ENCODE measurements around the gene BTBD16.

BTBD16 gene

DNA sequence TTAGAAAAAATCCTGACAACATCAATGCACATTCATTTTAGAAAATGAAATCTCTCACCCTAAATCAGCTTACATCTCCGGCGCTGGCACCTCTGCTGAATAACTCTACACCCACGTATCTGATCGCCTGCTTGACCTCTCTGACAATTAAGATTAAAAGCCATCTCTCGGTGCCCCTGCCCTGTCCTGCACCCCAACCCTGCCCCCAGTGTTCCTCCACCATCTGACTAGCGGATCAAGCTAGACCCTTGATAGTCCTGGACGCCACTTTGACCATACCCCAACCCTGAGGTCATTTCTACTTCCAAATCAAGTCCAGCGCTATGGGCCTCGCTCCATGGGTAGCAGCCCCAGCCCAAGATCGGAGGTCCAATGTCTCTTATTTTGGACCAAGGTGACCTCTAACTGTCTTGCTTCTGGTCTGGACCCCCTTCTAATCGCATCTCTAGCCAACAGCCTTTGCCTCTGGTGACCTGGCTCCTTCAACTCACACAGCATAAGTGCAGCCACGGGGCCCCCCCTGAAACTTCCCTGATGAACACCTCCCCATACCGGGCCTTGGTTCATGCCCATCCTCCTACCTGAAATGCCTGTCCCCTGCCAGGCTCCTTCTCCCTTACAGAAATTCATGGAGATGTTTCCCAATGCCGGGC is 28.5 kb downstream of the BTBD16 start:
- no peak for DNase-seq (ENCODE audit: low spot score)
- H3K27ac Mint-ChIP-seq, result no peak overlapping the region
- H3K27me3 Mint-ChIP-seq (ENCODE audit: low read depth), result peaks cover 3% of the 10 kb centered on the region
- H3K4me1 Mint-ChIP-seq (ENCODE audit: low read depth), result peaks cover 10% of the 10 kb centered on the region
- H3K4me3 Mint-ChIP-seq, result no peak overlapping the region
- H3K9me3 Mint-ChIP-seq, result no peaks in the 10 kb centered on the region
- H3K36me3 Mint-ChIP-seq (ENCODE audit: low read depth), result no peaks in the 10 kb centered on the region

DNA sequence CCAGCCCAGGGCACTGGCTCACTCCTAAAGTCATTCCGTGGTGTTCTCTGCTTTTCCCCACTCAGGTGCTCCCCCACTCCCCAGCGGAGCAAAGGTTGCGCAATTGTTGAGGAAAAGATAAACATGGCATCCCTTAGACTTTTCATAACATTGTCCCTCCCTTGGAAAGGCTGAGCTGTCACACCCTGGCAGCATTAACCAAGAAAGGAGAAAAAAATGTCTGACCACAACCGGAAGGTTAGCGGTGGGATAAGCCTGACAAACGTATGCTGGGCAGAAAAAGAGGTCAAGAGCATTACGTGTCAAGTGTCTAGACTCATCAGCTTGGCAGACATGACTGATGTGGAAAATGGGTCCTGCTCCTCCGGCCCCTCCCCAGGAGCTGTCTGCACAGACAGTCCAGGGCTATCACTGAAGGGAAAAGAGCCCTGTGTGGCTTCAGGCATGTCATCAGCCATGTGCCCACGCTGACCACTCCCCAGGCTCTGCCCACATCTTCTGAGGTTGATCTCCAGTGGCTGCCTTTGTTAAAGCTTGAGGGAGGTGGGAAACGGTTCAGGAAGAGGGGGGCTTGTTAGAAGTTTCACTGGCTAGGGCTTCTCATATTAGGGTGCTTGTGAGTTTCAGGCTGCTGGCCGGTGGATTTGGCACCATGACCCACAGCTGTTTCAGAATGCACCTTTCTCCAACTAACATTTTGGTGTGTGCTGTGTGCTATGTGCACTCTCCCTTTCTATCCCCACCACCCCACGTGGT is 30.1 kb downstream of the BTBD16 start:
- DNase-seq (ENCODE audit: low spot score), result peak; percentile 6
- Mint-ChIP-seq H3K4me3 (no peak overlapping the region), H3K27ac (no peak overlapping the region), H3K36me3 (ENCODE audit: low read depth) (no peaks in the 10 kb centered on the region), H3K9me3 (no peaks in the 10 kb centered on the region), H3K4me1 (ENCODE audit: low read depth) (peaks cover 2% of the 10 kb centered on the region), H3K27me3 (ENCODE audit: low read depth) (peaks cover 3% of the 10 kb centered on the region)

DNA sequence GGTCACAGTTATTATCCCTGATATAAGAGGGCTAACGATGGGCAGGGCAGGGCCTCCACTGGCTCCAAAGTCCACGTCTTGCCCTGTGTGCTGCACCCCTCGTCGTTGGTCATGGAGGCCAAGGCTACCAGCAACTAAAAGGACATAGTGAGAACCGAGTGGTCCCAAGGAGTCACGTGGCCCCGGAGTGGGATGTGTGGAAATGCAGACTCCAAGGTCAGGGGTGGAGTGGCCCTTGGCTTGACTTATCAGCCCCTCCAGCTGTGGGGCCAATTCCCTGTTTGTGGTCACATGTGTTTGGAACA is 30.7 kb downstream of the BTBD16 start:
- peaks cover 2% of the 10 kb centered on the region for H3K4me1 Mint-ChIP-seq (ENCODE audit: low read depth)
- no peaks in the 10 kb centered on the region for H3K36me3 Mint-ChIP-seq (ENCODE audit: low read depth)
- H3K4me3 Mint-ChIP-seq, result no peak overlapping the region
- H3K27me3 Mint-ChIP-seq (ENCODE audit: low read depth), result no peaks in the 10 kb centered on the region
- no peaks in the 10 kb centered on the region for H3K9me3 Mint-ChIP-seq
- no peak overlapping the region for H3K27ac Mint-ChIP-seq
- no peak for DNase-seq (ENCODE audit: low spot score)

DNA sequence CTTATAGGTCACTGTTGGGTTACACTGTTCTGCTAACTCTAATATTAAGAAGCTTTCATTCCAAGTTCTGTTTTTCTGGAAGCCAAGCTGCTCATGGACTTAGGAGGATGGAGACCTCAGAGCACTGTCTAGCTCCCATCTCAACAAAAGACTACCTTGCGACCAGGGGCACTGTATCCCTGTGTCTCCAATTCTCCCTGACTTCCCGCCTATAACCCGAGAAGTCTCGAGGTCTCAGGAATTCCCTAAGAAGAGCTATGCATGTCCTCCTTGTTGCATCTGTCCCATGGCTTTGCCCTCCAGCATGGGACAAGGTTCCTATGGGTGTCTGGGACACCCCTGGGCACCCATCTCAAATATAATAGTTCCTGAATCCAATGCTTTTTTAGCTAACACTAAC is 31.2 kb downstream of the BTBD16 start:
- DNase-seq (ENCODE audit: low spot score), result no peak
- Mint-ChIP-seq H3K4me3 (no peak overlapping the region), H3K36me3 (ENCODE audit: low read depth) (no peaks in the 10 kb centered on the region), H3K9me3 (no peaks in the 10 kb centered on the region), H3K27me3 (ENCODE audit: low read depth) (no peaks in the 10 kb centered on the region), H3K4me1 (ENCODE audit: low read depth) (peaks cover 2% of the 10 kb centered on the region), H3K27ac (no peak overlapping the region)

DNA sequence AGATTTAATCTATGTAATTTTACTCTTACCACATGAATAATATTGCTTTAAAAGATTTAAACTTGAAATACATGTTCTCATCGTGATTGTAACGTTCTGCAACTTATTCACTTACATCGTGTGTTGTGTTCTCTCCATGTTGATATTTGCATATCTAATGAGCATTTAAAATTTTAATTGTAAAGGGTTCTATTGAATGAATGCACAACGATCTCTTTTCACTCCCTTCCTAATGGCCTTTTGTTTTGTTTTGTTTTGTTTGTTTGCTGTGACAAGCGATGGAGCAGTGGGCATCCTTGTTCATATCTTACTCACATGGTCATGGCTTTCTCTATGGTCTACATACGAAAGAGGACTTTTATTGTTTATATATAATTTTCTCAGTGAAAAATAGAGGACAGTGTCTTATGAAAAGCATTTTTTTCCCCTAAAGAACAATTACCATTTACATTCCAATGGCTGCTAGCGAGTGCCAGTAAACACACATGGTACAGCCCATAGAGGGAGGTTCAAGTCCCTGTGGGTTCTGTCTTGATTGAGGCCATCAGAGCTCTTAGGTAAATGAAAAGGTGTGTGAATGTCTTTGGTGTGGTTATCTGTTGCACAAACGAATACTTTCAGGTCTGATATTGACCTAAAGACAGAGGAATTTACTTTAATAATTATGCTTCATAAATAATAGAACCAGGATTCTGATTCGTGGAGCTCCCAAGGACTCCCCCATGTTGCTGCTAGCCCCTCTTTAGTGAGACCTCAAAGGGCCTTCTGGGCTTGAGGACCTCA is 32.4 kb downstream of the BTBD16 start:
- DNase-seq (ENCODE audit: low spot score), result no peak
- Mint-ChIP-seq H3K9me3 (no peaks in the 10 kb centered on the region), H3K4me1 (ENCODE audit: low read depth) (peaks cover 2% of the 10 kb centered on the region), H3K27me3 (ENCODE audit: low read depth) (no peaks in the 10 kb centered on the region), H3K27ac (no peak overlapping the region), H3K36me3 (ENCODE audit: low read depth) (no peaks in the 10 kb centered on the region), H3K4me3 (no peak overlapping the region)

DNA sequence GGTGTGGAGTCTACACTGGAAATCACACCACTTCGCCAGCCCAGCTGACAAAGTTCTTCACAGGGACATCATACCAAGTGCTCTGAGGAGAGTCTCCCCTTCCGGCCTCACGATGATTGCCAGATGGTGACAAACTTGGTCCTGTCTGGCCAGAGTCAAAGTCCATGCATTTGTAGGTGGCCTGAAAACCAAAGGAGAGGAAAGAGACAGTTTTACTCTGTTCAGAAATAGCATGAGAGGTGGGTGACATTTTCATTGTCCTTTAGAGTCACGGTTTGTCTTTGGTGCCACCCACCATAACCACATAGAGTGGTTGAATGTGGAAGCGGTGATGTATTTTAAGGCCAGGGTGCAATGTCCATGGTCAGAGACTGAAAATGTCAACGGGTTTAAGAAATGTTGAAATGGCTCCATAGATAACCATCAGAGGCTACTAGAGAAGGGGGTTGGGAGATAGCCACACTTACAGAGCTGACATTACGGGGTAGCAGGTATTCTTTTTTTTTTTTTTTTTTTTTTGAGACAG is 33.0 kb downstream of the BTBD16 start:
- DNase-seq (ENCODE audit: low spot score), result no peak
- H3K27ac Mint-ChIP-seq, result no peak overlapping the region
- no peak overlapping the region for H3K4me3 Mint-ChIP-seq
- no peaks in the 10 kb centered on the region for H3K27me3 Mint-ChIP-seq (ENCODE audit: low read depth)
- H3K4me1 Mint-ChIP-seq (ENCODE audit: low read depth), result no peaks in the 10 kb centered on the region
- H3K36me3 Mint-ChIP-seq (ENCODE audit: low read depth), result no peaks in the 10 kb centered on the region
- no peaks in the 10 kb centered on the region for H3K9me3 Mint-ChIP-seq

DNA sequence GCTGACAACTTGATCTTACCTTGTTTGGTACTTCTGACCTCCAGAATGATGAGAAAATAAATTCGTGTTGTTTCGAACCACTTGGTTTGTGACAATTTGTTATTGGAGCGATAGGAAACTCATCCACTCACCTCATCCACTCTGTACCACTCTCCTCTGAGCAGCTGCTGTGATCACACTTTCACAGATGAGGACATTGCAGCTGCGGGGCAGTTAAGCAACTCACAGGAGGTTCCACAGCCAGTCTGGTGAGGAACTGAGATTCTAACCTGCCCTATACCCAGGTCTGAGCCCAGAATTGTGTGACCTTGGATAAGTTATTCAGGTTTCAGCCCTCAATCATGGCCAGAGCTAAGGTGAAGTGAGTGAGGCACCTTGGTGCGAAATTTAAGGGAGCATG is 35.2 kb downstream of the BTBD16 start:
- no peaks in the 10 kb centered on the region for H3K36me3 Mint-ChIP-seq (ENCODE audit: low read depth)

DNA sequence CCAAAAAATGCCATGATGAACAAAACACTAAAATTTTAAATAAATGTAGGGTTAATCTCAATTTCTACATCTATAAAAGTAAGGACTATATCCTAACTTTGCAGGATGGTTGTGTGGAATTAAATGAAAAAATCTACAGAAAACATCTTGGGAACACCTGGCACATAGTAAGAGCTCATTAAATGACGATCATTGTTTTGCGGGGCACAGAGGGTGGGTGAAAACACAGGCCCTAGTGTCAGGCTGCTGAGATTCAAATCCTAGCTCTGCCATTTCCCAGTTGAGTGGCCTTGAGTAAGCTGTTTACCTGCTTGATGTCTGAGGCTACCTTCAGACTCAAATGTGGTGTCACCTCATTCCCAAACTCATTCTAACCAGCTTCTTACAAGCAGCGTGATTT is 35.6 kb downstream of the BTBD16 start:
- Mint-ChIP-seq H3K36me3 (ENCODE audit: low read depth) (no peaks in the 10 kb centered on the region), H3K4me3 (no peak overlapping the region), H3K9me3 (no peaks in the 10 kb centered on the region), H3K27ac (no peak overlapping the region), H3K4me1 (ENCODE audit: low read depth) (no peaks in the 10 kb centered on the region), H3K27me3 (ENCODE audit: low read depth) (peaks cover 9% of the 10 kb centered on the region)
- DNase-seq (ENCODE audit: low spot score), result no peak

More for the DNA sequence above, 35.2 kb downstream of the BTBD16 start:
- DNase-seq (ENCODE audit: low spot score), result no peak
- Mint-ChIP-seq H3K9me3 (no peaks in the 10 kb centered on the region), H3K4me1 (ENCODE audit: low read depth) (no peaks in the 10 kb centered on the region), H3K27ac (no peak overlapping the region), H3K27me3 (ENCODE audit: low read depth) (peaks cover 8% of the 10 kb centered on the region), H3K4me3 (no peak overlapping the region)

DNA sequence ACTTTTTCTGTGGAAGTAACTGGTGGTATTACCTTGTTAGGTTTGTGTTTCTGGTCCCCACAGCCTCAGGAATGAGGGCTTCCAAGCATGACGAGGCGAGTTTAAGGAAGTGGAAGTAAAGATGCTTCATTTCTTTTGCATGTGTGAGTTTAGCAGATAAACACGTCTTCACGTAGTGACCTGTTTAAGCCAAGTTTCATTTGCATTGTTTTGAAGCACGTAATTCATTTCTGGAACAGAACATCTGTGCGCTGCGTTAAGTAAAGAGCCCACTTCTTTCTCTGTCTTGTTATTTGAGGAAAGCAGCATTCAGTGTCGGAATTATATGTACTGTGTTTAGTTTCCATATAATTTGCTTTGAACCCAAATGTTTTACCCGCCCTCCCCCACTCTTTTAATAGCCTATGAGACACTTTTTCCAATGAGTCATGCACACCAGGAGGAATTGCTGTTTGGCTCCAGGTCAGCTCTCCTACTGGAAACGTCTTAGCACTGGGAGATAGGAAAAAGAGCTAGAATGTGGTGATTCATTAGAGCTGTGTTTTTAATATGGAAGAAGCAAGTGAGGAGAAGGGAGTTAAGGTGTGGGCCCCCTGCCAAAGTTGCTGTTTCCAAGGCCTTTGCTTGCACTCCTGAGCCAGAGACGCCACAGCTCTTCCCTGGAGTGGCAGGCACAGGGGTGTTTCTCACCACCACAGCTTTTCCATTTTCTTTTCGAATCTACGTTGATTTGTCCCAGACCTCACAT is 36.7 kb downstream of the BTBD16 start:
- H3K36me3 Mint-ChIP-seq (ENCODE audit: low read depth), result no peaks in the 10 kb centered on the region
- no peak overlapping the region for H3K27ac Mint-ChIP-seq
- no peak for DNase-seq (ENCODE audit: low spot score)
- H3K4me3 Mint-ChIP-seq, result no peak overlapping the region
- H3K4me1 Mint-ChIP-seq (ENCODE audit: low read depth), result no peaks in the 10 kb centered on the region
- H3K27me3 Mint-ChIP-seq (ENCODE audit: low read depth), result peaks cover 13% of the 10 kb centered on the region
- no peaks in the 10 kb centered on the region for H3K9me3 Mint-ChIP-seq

DNA sequence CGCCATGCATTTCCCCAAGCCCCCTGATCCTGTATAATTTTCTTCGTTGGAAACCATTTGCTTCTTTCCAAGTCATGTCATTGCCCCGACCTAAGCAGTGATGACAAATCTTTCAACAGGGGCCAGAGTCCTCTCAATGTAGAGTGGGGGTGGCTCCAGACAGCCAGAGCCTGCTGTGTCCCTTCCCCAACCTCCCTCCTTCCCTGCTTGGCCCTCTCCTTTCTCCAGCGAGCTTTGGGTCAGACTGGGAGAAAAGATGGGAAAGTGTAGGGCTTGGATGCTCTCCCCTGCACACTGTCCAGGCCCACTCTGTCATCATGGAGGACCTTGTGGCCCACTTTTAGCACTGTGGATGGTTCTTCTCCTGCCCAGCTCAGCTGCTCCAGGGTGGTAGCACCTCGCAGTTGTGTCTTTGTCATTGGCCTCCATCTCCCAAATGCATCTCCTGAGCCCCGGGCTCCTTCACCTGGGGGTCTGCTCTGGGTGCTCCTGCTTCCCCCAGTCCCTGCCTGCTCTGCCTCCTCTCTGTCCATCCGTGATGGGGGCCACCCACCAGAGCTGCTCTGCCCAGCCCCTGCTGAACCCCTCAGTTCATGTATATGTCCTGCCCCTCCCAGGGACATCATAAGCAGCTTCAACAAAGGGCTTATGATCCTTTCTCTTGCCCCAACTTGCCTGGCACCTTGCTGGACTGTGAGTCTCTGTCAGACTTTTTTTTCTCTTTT is 37.5 kb downstream of the BTBD16 start:
- DNase-seq (ENCODE audit: low spot score), result no peak
- Mint-ChIP-seq H3K27ac (no peak overlapping the region), H3K36me3 (ENCODE audit: low read depth) (no peaks in the 10 kb centered on the region), H3K9me3 (no peaks in the 10 kb centered on the region), H3K27me3 (ENCODE audit: low read depth) (peaks cover 13% of the 10 kb centered on the region), H3K4me1 (ENCODE audit: low read depth) (no peaks in the 10 kb centered on the region), H3K4me3 (no peak overlapping the region)

DNA sequence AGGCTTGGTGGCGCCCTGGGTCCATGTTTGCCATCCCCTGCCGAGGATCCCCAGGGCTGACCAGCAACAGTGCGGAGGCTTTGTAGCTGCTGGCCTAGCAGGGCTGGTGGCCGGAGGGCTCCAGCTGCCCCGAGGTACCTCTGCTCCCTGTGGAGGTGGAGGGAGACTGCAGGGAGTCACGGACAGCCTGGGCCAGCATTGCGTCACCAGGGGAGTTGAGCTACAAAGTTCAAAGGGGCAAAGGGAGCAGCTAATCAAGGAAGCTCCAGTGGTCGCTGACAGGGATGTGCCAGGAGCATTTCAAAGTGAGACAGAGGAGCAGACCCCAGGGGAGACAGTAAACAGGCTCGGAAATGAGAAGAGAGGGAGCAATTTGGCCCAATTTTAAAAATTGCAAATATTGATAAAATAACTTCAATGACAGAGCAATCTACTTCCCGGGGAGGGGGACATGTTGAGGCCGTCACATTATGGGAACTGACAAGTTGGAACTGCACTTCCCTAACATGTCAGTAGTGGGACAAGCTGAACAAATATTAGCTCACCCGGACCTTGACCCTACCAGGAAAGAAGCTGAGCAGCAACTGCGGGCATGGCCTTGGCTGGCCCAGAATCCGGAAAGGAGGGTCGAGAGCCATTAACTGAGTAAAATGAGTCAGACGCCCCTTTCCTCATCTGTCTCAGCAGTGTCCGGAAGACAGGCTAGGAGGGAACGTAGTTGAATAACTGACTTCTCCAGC is 39.4 kb downstream of the BTBD16 start:
- Mint-ChIP-seq H3K27ac (no peak overlapping the region), H3K36me3 (ENCODE audit: low read depth) (no peaks in the 10 kb centered on the region), H3K4me1 (ENCODE audit: low read depth) (no peaks in the 10 kb centered on the region), H3K4me3 (no peak overlapping the region), H3K9me3 (no peaks in the 10 kb centered on the region), H3K27me3 (ENCODE audit: low read depth) (peaks cover 19% of the 10 kb centered on the region)
- DNase-seq (ENCODE audit: low spot score), result no peak

DNA sequence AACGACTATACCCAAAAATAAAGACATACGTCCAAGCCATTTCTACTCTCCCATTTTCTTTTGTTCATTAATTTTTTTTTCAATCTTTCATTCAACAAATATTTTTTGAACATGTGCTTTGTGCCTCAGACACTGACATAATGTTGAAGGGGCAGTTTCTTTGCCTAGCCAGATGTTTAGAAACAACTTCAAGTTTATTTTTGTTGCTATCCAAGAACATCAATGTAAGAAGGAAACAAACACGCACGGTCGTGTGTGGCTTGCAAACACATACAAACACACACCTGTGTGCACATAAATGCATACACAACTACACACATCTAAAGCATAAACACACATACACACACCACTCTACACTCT is 39.9 kb downstream of the BTBD16 start:
- Mint-ChIP-seq H3K4me3 (no peak overlapping the region), H3K36me3 (ENCODE audit: low read depth) (no peaks in the 10 kb centered on the region), H3K4me1 (ENCODE audit: low read depth) (no peaks in the 10 kb centered on the region), H3K27ac (no peak overlapping the region), H3K9me3 (no peaks in the 10 kb centered on the region), H3K27me3 (ENCODE audit: low read depth) (peaks cover 19% of the 10 kb centered on the region)
- no peak for DNase-seq (ENCODE audit: low spot score)

DNA sequence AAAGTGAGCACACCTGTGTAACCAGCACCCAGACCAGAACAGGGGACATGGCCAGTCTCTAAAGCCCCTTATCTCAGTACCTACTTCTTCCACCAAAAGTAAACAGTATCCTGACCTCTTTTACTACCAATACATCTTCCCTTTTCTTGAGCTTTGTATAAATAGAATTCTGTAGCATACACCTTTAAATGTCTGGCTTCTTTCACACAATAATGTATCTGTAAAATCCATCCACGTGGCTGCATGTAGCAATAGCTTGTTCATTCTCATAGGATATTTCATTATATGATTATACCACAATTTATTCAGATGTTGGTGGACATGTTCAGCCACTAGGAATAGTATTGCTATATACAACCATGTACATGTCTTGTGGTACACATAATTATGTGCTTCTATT is 40.6 kb downstream of the BTBD16 start:
- H3K36me3 Mint-ChIP-seq (ENCODE audit: low read depth), result no peaks in the 10 kb centered on the region
- no peaks in the 10 kb centered on the region for H3K4me1 Mint-ChIP-seq (ENCODE audit: low read depth)
- peaks cover 19% of the 10 kb centered on the region for H3K27me3 Mint-ChIP-seq (ENCODE audit: low read depth)
- no peak overlapping the region for H3K27ac Mint-ChIP-seq
- no peak overlapping the region for H3K4me3 Mint-ChIP-seq
- H3K9me3 Mint-ChIP-seq, result no peaks in the 10 kb centered on the region
- DNase-seq (ENCODE audit: low spot score), result no peak

Measured in T-helper 2 cell treated with Interferon-gamma antibody and Interleukin-4, amounts not matched to agents 5 μg/mL and 100 μg/mL, for 36 hours (primary cell).